COLO668 (cell line): ENCODE data around the gene EFCAB8.

ENCODE experiments used
- DNase-seq: peaks from one replicate; lab custom pipeline; 2025; ENCODE audit not compliant: unreplicated experiment; lab: John Stamatoyannopoulos, UW

The EFCAB8 gene

GRCh38 chr20:32909896-32910571 lies 51.3 kb downstream of the EFCAB8 start:
- no peak for DNase-seq

DNA sequence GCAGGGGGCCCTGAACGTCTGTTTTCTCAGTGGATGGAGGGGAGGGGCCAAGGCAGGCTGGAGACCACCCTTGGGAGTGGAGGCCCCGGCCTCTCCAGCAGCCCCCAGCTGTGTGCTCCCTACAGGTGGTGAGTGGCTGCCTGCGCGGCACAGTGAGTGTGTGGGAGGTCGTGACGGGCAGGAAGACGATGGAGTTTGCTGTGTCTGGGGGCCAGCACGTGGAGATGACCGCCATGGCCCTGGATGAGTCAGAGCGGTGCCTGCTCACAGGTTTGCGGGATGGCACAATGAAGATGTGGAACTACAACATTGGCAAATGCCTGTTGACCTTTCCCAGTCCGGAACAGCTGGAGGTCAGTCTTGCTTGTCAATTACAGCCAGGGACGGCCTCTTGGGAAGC lies 52.6 kb downstream of the EFCAB8 start:
- no peak for DNase-seq

DNA sequence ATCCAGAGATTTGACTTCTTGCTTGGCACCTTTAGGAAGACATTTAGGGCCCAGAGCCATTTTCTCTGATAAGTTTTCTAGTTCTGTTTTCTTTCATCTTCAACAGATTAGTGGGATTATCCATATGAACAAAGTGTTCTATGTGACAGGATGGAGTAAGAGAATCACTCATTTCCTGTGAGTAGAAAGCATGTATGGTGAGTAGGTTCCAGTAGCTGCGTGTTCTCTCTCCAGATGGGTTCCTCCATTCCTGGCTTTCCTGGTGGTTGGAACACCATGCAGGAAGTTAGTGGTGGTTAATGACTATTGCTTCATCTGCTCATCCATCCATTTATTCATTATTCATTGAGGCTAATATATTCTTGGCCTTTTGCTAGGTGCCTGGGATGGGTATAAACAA lies 54.0 kb downstream of the EFCAB8 start:
- DNase-seq: no peak

DNA sequence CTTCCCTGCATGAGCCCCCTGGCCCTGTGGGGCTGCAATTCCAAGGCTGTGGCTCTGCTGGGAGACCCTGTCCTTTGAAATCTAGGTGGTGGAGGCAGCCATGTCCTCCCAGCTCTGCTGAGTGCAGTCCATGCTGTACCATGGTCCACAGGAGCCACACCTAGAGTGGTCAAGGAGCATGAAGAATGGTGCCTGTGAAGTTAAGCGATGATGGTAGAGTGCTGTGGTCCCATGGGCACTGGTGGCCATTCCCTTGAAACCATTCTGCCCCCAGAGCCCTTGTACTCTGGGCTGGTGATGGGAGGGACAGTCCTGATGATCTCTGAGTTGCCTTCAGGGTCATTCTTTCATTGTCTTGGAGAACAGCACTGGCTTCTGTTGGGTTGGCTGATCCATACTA lies 55.3 kb downstream of the EFCAB8 start:
- DNase-seq: no peak

DNA sequence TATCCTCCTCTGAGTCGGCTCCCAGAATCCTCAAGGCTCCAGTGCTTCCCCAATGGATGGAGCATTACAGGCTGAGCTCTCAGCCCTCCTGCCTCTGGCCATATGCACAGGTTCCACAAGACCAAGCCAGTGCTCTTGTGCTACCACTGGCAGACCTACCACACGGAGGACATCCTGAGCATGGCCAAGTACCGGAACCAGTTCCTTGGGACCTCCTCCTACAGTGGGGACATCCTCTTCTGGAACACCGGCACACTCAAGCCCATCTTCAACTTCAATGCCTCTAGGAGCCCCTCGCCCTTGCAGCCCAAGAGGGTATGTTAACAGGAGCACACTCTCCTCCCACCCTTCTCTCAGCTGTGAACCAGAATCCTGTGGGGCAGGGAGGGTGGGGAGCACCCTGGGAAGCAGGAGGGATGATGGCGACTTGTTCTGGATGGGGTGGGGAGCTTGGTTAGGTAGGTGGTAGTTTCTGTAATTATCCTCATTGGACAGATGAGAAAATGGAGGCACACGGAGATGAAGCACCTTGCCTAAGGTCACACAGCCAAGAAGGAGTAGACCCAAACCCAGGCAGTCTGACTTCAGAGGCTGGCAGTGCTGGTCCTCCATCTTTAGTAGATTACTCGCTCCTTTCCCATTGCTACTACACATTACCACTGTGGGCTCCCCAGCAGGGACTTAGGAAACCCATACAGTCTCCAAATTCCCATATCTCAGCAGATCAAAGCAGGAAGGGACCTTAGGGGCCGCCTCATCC lies 58.6 kb downstream of the EFCAB8 start:
- DNase-seq: no peak

DNA sequence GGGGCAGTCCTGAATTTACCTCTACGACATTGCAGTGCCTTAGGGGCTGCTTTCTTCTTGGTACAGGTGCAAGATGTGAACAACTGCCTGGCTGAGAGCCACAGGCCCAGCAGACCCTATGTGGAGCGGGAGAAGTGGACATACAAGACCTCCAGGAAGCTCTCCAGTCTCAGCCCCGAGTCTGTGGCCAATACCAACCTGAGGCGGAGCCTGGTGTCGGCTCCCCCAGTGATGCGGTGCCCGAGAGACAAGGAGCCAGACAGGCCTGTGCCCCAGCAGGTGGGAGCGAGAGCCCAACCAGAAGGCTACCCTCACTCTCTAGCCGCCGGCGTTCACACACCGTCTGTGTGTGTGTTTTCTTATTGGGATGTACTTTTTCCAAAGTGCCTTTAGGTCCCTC lies 59.6 kb downstream of the EFCAB8 start:
- DNase-seq: no peak

DNA sequence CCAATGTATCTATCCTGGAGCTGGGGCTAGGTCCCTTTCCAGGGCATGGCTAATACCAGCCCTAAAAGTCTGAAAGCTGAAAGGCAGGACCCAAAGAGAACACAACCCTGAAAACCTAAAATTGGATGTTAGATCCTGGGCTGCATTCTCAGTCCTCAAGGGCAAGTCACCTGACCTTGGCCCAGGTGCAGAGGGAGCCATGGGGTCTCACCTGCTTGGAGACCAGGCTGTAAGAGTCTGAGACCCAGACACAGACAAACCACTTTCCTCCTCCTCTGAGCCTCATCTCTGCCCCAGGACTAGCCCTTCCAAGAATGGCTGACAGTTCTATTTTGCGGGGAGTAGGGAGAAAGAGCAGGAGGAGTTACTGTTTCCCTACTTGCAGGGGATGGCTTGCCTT lies 60.0 kb downstream of the EFCAB8 start:
- no peak for DNase-seq

GRCh38 chr20:32920066-32920465 lies 61.3 kb downstream of the EFCAB8 start:
- no peak for DNase-seq

DNA sequence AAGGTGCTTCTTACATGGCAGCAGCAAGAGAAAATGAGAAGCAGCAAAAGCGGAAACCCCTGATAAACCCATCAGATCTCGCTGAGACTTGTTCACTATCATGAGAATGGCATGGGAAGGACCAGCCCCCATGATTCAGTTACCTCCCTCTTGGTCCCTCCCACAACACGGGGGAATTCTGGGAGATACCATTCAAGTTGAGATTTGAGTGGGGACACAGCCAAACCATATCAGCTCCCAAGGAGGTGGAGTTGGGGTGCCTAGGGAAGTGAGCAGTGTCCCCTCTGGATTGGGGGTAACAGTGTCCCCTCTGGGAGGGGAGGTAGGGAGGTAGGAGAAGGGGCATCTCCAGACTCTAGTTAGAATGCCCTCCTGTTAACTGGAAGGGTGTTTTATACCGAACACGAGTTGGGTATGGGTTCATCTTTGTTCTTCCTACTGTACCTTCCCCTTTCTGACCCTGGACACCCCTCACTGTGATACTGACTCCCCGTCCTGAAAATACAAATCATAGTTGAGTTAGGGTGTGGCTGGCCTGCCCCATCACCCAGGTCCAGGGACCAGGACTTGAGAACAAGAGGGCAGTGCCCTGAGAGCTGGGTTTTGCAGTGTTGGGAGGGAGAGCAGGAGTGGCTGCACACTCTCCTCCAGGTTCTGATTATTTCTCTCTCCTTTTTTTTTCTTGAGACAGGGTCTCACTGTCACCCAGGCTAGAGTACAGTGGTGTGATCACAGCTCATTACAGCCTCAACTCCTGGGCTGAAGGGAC lies 62.0 kb downstream of the EFCAB8 start:
- DNase-seq: no peak

DNA sequence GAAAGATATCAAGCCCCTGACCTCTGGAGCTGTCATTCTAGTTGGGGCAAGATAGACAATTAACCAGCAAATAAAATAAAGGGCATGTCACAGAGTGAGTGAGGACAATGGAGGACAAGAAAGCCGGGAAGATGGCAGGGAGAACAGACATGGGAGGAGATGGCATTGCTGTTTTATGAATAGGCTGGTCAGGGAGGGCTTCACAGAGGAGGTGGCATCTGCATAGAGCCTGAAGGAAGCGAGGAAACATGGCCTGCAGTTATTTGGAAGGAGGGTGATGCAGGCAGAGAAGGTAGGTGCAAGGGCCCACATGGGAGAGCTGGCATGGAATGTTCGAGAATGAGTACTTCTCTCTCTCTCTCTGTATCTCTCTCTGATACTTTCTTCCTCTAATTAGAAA lies 63.7 kb downstream of the EFCAB8 start:
- DNase-seq: no peak

GRCh38 chr20:32924781-32925180 lies 66.1 kb downstream of the EFCAB8 start:
- no peak for DNase-seq

DNA sequence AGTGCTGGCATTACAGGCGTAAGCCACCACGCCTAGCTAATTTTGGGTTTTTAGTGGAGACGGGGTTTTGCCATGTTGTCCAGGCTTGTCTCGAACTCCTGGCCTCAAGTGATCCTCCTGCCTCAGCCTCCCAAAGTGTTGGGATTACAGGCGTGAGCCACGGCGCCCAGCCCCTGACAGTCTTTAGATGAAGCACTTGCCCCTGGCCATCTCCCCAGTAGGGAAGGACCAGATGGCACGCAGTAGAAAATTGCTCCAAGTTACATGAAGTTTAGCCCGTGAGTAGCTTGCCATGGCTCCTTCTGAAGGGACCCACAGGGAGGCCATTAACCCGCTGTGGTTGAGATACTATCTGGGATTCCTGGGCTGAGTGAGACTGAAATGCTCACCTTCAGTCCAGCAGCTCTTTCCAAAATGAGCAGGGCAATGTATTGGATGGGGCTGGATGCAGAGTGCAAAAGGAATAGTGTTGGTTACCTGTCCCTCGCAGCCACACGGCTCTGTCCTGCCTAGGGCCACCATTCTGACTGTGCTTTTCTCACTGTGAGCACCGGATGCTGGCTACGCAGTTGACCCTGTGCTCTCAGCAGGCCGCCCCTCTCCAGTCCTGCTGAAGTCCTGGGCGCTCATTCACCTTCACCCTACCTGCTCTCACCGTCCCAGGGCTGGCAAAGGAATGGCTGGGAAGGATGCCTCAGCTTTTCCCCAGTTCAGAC lies 66.9 kb downstream of the EFCAB8 start:
- no peak for DNase-seq

DNA sequence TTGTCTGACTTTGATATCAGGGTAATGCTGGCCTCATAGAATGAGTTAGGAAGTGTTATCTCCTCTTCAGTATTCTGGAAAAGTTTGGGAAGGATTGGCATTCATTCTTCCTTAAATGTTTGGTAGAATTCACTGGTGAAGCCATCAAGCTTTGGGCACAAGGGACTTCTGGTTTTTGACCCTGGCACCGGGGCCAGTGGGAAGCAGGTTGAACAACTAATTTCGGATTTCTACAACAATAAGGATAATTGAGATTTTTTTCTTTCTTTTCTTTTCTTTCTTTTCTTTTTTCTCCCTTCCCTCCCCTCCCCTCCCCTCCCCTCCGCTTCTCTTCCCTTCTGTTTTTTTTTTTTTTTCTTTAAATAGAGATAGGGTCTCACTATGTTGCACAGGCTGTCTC lies 70.4 kb downstream of the EFCAB8 start:
- no peak for DNase-seq

DNA sequence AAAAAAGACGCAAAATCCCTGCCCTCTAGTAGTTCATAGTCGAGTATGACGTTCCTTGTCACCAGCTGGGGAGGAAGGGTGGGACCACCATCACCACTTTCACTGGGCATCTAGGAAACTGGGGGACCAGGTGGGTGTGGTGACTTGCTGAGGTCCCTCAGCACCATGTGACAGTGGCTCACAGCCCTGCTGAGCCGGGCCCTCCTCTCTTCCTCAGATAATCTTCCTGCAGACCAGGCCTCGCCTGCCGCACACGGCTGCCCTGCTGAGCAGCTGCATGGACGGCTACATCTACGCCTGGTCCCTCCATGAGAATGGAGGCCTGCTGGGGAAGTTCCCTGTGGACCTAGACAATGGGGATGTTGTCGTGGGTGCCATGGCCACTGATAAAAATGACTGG lies 71.5 kb downstream of the EFCAB8 start:
- DNase-seq: no peak

- DNase-seq: no peak
These were observed 72.0 kb downstream of the EFCAB8 start for GRCh38 chr20:32930701-32931100.

- DNase-seq: no peak
These were observed 75.9 kb downstream of the EFCAB8 start for GRCh38 chr20:32934580-32934979.

GRCh38 chr20:32941155-32941885 lies 82.6 kb downstream of the EFCAB8 start:
- no peak for DNase-seq

GRCh38 chr20:32943490-32944052 lies 84.8 kb downstream of the EFCAB8 start:
- no peak for DNase-seq

DNA sequence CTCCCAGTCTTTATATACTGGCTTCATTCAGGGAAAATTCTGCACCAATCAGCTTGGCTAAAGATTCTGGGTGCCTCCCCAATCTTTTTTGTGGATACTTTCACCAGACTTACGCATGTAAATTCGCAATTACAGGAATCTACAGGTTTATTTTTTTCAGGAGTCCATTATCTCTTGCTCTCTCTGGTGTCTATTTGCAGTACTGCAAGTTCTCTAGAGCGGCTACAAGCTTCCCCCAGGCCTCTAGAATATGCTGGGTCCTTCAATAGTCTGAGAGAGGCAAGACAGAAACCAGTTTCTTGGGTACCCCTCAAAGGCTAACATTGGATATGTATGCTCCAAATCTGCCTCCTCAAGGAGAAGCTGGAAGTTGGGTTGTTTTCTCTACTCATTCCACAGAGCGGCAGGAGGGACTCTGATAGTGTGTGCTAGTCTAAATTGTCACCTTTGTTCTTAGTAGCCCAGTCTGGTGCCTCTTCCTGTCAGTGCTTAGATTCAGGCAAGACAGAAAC lies 87.0 kb downstream of the EFCAB8 start:
- no peak for DNase-seq

DNA sequence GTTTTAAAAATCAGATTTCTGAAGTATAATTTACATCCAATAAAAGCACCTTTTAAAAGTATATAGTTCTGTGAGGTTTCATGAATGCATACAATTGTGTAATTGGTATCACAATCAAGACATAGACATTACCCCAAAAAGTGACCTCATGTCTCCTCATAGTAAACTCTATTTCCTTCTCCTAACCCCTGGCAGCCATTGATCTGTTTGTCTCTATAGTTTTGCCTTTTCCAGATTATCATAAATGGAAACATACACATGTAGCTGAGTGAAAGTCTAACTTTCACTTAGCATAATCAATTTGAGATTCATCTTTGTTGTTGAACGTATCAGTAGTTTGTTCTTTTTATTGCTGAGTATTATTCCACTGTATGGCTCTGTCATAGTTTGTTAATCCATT lies 87.9 kb downstream of the EFCAB8 start:
- DNase-seq: no peak
